ENCODE measurements around the gene STPG3.

Gene STPG3

DNA sequence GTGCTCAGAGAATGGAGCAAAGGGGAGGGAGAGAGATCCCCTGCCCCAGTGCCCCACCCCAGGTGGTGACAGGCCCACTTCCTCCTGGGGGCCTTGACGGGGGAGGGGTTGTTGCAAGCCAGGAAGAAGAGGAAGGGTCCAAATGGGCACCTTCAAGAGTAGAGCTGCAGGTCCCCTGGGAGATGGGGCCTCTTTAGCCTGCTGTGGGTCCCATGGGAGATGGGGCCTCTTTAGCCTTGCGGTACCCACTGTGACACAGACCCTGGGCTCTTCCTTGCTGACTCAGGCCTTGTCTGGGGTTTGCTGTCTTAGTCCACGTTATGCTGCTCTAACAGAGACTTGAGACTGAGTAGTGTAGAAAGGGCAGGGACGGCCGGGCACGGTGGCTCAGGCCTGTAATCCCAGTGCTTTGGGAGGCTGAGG is 16.9 kb downstream of the STPG3 start:
- no peak for DNase-seq

DNA sequence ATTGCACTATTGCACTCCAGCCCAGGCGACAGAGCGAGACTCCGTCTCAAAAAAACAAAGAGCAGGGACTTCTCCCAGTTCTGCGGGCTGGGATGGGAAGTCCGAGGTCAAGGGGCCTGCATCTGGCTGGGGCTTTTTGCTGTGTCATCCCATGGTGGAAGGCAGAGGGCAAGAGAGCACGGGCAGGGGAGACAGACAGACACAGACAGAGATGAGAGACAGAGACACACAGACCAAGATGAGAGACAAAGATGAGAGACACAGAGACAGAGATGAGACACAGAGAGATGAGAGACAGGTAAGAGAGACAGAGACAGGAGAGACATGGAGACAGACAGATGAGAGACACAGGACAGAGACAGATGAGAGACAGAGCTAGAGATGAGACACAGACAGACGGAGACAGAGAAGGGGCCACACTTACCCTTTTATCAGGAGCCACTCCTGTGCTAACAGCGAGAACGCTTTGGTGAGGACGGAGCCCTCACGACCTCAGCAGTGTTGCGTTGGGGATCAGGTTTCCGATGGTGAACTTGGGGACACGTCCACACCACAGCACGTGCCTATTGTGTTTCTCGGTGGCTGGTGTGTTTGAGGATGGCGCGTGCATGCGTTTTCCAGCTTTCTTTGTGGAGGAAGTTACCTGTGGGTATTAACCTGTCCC is 17.6 kb downstream of the STPG3 start:
- DNase-seq, result no peak

DNA sequence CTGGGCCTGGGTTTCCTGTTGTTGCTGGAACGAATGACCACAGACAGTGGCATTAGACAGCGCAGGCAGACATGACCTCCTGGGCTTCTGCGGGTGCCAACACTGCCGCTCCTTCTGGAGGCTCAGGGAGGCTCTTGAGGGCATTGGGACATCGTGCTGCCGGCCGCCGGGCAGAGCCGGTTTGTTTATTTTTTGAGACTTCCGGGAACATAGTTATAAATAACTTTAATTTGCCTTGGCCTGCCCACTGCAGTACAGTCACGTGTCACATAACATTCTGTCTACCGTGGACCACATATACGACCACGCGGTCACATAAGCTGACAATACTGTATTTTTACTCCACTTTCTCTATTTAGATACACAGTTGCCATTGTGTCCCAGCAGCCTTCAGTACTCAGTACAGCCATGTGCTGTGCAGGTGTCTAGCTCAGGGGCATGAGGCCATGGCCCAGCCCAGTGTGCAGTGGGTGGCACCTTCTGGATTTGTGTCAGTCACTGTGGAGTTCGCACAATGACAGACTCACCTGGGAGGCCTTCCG is 18.2 kb downstream of the STPG3 start:
- no peak for DNase-seq

DNA sequence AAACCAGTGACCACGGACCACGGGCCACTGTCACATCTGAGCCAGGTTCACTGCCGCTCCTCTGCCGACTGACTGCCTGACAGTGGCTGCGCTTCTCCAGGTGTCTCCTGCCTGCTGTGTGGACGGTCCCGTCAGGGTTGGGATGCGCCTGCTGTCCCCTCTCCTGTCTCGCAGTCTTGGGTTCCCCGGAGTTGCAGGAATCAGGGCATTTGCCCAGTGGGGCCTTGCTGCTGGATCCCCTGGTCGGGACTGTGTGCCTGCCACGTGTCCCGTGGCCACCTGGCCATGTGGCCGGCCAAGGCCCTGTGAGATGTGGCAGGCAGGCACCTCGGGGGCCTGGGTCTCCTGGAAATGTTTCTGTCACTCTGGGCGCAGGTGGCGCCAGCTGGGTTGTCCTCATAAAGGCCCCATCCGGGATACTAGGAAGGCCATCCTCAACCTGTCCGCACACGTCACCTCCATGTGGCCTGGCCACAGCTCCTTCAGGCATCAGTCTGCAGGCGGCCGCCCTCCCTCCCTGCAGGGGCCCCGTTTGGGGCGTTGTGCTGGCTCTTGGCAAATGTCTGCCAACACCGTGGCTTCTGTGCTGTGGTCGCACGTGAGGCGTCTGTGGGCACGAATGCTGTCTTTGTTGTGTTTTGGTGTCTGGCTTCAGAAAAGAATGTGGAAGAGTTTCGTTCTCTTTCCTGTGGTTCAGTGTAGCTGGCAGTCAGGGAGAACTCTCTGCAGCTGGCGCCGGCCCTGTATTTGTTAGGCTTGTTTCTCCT is 20.0 kb downstream of the STPG3 start:
- DNase-seq, result no peak

DNA sequence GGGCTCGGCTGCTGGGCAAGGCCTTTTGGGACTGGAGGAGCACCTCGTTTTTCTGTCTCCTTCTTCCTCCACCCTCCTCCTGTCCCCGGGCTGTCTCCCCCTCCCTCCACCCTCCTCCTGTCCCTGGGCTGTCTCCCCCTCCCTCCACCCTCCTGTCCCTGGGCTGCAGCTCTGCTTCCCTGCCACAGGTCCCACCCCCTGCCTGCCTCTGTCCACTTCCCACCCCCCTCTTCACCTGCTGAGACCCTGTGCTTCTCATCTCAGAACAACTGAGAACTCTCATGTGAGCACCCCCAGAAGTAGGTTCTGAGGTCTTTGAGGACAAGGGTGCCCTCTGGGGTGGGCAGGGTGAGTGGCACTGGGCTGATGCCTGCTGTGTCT is 20.6 kb downstream of the STPG3 start:
- DNase-seq, result no peak

DNA sequence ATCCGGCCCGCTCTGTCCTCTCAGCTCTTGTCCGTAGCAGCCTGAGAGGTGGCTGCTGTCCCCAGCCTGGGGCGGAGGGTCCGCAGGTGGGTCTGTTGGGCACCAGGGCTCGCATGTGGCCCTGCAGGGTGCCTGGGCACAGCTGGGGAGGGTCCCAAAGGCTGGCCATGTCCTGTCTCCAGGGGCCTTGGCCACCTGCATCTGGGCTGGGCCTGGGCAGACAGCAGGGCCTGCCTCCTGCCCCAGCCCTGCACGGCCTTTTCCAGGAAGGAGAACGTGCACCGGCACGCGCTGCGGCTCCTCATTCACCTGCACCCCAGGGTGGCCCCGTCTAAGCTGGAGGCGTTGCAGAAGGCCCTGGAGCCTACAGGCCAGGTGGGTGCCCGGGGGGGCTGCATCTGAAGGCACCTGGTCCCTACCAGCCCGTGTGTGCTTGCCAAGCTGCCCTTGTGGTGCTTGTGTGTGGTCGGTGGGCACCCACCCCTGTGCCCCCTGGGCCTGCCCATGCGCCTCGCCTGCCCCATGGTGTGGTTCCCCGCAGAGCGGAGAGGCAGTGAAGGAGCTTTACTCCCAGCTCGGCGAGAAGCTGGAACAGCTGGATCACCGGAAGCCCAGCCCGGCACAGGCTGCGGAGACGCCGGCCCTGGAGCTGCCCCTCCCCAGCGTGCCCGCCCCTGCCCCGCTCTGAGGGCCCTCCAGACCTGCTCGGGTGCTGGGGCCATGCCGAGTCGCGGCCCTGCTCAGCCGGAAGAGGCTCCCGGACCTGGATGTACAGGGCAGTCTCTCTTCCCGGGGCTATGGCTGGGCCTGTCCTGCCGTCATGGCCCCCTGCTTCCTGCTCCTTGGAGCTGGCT is 21.4 kb downstream of the STPG3 start:
- no peak for DNase-seq

GRCh38 chr9:137273095-137273490 is 22.0 kb downstream of the STPG3 start:
- DNase-seq, result no peak

DNA sequence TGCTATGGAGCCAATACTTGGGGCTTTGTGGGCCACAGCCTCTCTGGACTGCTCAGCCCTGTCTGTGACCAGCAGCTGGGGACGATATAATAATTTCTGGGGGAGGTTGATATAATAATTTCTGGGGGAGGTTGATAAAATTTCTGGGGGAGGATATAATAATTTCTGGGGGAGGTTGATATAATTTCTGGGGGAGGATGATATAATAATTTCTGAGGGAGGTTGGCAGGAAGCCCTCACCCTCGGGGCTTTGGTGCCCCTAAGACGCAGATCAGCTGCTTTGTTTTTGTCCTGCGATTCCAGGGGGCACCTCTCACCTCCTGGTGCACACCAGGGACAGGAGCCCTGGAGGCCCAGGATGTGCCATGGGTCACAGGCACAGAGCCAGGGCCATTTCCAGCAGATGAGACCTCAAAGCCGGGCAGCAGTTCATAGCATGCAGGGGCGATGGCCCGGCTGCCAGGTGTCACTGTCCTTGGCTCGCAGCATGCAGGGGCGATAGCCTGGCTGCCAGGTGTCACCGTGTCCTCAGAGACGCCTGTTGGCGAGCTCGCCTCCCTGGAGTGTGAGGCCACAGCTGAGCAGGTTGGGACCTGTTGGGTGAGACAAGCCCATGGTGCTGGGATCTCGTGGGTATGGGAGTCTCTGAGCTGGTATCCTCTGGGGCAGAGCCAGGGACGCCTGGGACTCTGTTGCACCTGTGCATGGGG is 22.7 kb downstream of the STPG3 start:
- DNase-seq, result no peak

GRCh38 chr9:137275203-137275587 is 24.1 kb downstream of the STPG3 start:
- DNase-seq, result no peak

- no peak for DNase-seq
Measured at GRCh38 chr9:137275588-137276472, 24.7 kb downstream of the STPG3 start.

DNA sequence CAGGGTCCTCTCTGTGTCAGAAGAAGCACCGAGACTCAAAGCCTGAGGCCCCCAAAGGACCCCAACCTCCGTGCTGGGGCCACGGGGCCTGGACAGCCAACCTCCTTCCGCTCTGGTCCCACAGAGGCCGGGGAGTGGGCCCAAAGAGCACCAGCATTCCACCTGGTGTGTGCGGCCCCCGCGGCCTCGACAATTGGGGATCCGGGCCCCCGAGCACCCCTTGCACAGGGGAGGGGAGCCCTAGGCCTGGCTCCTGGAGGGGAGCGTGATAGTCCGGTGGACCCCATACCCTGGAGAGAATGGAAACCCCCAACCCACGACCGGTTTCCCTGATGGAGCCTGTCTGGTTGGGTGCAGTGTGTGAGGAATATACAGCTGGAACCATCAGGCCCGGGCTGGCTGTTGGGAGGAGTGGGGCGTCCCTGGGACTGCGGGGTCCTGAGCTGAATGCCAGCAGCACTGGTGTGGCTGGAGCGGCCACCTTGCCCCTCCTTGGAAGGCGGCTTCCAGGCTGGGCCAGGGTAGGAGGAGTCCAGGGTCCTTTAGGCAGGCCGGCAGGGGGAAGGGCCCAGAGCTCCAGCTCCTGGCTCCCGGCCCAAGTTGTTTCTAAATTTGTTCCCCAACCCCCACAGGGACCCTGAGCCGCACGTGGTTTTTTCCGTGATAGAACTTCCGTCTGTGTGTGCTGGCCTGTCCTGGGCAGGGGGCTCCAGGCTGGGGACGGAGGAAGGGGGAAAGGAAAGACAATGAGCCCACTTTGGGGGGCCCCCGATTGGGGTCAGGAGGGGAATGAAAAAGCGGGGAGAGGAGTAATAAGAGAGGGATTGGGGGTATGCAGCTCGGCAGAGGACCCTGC is 25.6 kb downstream of the STPG3 start:
- no peak for DNase-seq

DNA sequence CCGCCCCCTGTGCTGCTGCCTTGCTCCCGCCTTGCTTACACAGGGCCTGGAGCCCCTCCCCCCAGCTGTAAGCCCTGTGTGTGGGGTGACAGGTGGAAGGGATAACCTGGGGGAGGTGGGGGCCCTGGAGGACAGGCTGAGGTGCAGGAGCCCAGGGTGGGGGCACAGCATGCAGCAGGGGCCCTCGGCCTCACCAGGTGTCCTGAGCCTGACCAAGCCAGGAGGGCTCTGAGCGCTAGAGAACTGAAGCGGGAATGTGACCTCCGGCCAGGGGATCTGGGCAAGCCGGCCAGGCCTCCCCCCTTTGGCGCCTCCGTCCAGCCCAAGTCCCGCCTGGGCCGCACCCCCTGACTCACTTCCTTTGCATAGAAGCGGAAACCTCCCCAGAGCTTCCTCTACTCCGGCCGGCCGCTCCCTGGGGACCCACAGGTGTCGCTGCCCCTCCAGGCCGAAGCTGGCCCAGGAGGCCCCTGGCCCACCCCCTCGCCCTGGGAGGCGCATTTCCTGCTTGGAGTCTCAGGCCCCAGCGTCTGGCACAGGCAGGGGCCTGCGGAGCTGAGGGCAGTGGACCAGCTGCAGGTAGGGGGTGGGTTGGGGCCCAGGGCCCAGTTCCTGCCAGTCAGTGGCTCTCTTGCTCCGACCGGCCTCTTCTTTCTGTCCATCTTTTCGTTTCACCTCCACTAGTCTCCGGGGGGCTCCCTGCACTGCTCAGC is 26.4 kb downstream of the STPG3 start, which contains the start of gene TOR4A:
Gene TOR4A, plus strand, starts transcription at position 398 of the 713 bp plus-strand sequence. CDS start 964 bp downstream, outside the sequence.
- no peak for DNase-seq

- no peak for DNase-seq
Measured at GRCh38 chr9:137278061-137278701, 27.1 kb downstream of the STPG3 start.

GRCh38 chr9:137278721-137279711 is 27.9 kb downstream of the STPG3 start:
- no peak for DNase-seq

GRCh38 chr9:137279741-137280473 is 28.8 kb downstream of the STPG3 start:
- DNase-seq, result no peak

- no peak for DNase-seq
Measured at GRCh38 chr9:137280474-137281344, 29.6 kb downstream of the STPG3 start.
